Epithelial cell of esophagus (primary cell): ENCODE results near the gene RAB37.
A peak's percentile ranks its signal among the peaks of the same experiment; 100 is the strongest.

ENCODE experiments used
- DNase-seq: peaks from one replicate; pipeline ENCODE4 v3.0.0; 2010; ENCODE audit warnings: low read depth
- H3K4me3 ChIP-seq: 2 replicates; pipeline ENCODE4 v1.5.1; 2011; ENCODE audit warnings: mild to moderate bottlenecking, low read length, control low read depth
- CTCF ChIP-seq: IDR thresholded peaks from 2 replicates; pipeline ENCODE4 v1.5.1; 2011; ENCODE audit warnings: low read depth, mild to moderate bottlenecking, low read length, control low read depth, inconsistent platforms; ENCODE audit not compliant: insufficient read depth; ENCODE audit errors: missing control alignments

RAB37 gene

GRCh38 chr17:74749279-74750038 lies 12.4 kb downstream of the RAB37 start:
- peak; percentile 47 for DNase-seq
- peak overlapping the region; percentile 93 for H3K4me3 ChIP-seq
- no peak for TF ChIP-seq CTCF

- no peak for DNase-seq
- peak overlapping the region; percentile 93 for H3K4me3 ChIP-seq
Measured at GRCh38 chr17:74750039-74750326, 12.9 kb downstream of the RAB37 start.

GRCh38 chr17:74750327-74751069 lies 13.4 kb downstream of the RAB37 start:
- TF ChIP-seq CTCF, result no peak
- H3K4me3 ChIP-seq, result peak overlapping the region; percentile 93
- DNase-seq, result no peak

More at GRCh38 chr17:74750039-74750326, 12.9 kb downstream of the RAB37 start:
- TF ChIP-seq CTCF, result no peak

GRCh38 chr17:74752415-74752814 lies 15.4 kb downstream of the RAB37 start:
- TF ChIP-seq CTCF, result no peak
- H3K4me3 ChIP-seq, result no peak overlapping the region

GRCh38 chr17:74752822-74753401 lies 15.9 kb downstream of the RAB37 start:
- no peak for DNase-seq
- no peak overlapping the region for H3K4me3 ChIP-seq

More at GRCh38 chr17:74752415-74752814, 15.4 kb downstream of the RAB37 start:
- no peak for DNase-seq

GRCh38 chr17:74754832-74755231 lies 17.8 kb downstream of the RAB37 start:
- TF ChIP-seq CTCF, result no peak
- H3K4me3 ChIP-seq, result no peak overlapping the region
- no peak for DNase-seq

More at GRCh38 chr17:74752822-74753401, 15.9 kb downstream of the RAB37 start:
- no peak for TF ChIP-seq CTCF
